ENCODE measurements around the gene BBX.

The BBX gene

DNA sequence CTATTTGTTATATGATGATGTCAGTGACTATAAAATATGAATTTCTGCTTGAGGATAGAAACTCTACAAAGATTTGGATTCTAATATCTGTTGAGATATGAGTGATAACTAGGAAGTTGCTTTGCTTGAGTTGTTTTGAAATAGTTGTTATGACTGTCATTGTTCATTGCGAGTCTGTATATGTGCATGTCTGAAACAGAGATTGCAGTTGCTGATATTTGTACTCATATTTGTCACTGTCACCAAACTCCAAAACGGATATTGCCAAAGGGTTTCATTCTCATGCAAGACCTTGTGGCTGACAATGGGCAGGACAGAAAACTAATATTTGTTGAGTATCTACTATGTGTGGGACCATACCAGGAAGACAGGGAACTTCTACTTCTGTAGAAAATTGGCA is 327.9 kb downstream of the BBX start:
- DNase-seq = no peak

DNA sequence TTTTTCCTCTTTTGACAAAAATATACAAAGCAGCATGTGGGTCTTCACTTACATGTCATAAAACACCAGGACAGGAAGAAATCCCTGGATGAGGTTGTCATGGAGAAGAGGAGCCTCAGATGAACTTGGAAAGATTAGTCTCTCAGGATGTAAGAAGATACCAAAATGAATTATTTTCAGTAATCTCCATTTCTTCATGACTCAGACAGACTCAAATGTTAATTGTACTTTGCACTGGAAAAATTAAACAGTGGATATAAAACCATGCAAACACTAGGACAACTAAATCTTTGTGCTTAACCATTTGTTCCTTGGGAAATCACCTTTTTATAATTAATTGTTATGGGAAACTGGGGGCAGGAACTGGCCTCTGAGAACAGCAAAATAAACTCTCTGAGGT is 331.1 kb downstream of the BBX start:
- no peak for DNase-seq

DNA sequence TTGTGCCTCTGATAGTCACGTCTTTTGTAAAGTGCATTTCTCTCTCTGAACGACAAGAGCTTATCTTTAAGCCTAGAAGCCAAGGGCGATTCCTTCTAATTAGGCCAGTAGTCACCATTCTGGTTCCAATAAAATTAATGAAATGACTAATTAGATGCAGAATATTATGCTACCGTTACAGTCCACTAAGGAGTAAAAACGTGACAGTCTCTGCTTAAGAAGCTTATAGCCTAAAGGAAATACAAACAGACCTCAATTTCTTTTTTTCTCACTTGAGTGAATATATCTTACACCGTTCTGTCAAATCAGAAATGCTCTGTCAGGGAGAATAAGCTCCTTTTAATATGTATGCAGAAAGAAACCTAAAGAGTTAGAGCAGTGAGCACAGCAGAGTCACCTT is 332.0 kb downstream of the BBX start:
- no peak for DNase-seq

DNA sequence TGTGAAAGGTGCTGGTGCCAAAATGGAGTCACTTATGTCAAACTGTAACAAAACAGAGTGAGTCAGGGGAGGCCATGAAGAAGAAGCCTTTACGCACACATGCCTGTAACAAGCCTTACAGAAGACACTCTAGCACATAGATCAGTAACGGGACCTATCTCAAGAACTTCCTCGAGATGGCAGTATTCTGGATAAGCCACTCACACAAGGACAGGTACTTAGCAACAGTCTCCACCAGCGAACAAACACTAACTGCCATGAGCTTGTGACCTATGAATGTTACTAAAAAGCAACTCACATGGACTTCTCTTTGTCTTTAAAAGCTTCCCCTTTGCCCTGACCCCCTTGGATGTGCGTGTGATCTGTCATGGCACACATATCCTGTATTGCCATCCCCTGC is 332.9 kb downstream of the BBX start:
- no peak for DNase-seq

DNA sequence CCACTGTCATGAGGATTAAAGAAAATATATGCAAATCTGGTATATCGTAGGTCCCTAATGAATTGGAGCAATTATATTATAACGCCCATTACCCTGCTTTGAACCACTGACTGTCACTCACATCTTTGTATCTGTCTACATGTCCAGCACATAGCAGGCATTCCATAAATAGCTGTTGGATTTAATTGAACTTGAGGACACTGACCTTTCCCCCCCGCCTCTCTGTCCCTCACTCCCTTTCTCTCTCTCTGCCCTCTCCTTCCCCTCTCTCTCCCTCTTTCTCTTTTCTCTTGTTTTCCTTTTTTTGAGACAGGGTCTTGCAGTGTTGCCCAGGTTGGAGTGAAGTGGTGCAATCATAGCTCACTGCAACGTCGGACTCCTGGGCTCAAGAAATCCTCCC is 335.1 kb downstream of the BBX start:
- no peak for DNase-seq

DNA sequence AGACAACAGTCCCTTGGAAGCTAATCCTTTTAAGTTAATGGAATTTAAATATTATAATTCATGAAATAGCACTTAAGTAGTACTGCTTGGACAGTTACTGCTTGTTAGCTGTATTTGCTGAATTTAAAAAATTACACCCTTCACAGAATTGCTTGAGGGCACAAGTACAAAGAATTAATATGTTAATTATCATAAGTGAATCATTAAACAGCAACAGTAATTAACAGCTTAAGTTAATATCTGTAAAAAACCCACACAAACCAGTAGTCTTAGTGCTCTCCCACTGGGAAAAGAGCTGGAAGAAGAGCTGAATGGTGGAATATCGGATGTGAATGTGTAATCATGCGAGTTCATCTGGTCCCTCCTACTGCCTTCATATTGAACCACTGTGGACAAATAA is 336.1 kb downstream of the BBX start:
- DNase-seq = no peak
